Activated naive CD4-positive, alpha-beta T cell (primary cell): ENCODE measurements around the gene IFNGR2.
"Not testable (repeated sequence)": the region's sequence is repeated elsewhere in the genome, so short reads cannot be mapped to it uniquely, and the experiment has no call there.

Experiments
- DNase-seq, 4 experiments: peaks; one replicate each; lab custom pipeline; 2025; lab: John Stamatoyannopoulos, UW

The IFNGR2 gene

GRCh38 chr21:33402001-33402979 lies 923 bp upstream of the IFNGR2 start:
- peak in 1 of 4 experiments; percentile 20 for DNase-seq

- peak in 3 of 4 experiments; percentile 9 to 36 (median 35) for DNase-seq
Observed at GRCh38 chr21:33403786-33404585, 773 bp downstream of the IFNGR2 start.

- DNase-seq, result no peak
Observed at GRCh38 chr21:33406493-33406892, 3.3 kb downstream of the IFNGR2 start.

GRCh38 chr21:33411949-33412430 lies 8.8 kb downstream of the IFNGR2 start:
- no peak for DNase-seq

GRCh38 chr21:33412439-33412831 lies 9.2 kb downstream of the IFNGR2 start:
- not testable (repeated sequence) for DNase-seq

GRCh38 chr21:33412832-33413519 lies 9.8 kb downstream of the IFNGR2 start:
- DNase-seq, result no peak

GRCh38 chr21:33414068-33414467 lies 10.9 kb downstream of the IFNGR2 start:
- no peak for DNase-seq

- DNase-seq, result no peak
Observed at GRCh38 chr21:33414926-33415325, 11.7 kb downstream of the IFNGR2 start.

GRCh38 chr21:33418691-33419090 lies 15.5 kb downstream of the IFNGR2 start:
- DNase-seq, result no peak

- DNase-seq, result no peak
Observed at GRCh38 chr21:33419538-33420123, 16.4 kb downstream of the IFNGR2 start.

- no peak for DNase-seq
Observed at GRCh38 chr21:33421713-33422393, 18.6 kb downstream of the IFNGR2 start.

- no peak for DNase-seq
Observed at GRCh38 chr21:33424214-33424613, 21.0 kb downstream of the IFNGR2 start.

GRCh38 chr21:33425825-33426224 lies 22.6 kb downstream of the IFNGR2 start:
- DNase-seq, result no peak

- no peak for DNase-seq
Observed at GRCh38 chr21:33427051-33427450, 23.8 kb downstream of the IFNGR2 start.

GRCh38 chr21:33428669-33429068 lies 25.5 kb downstream of the IFNGR2 start:
- no peak for DNase-seq

- DNase-seq, result no peak
Observed at GRCh38 chr21:33430858-33431257, 27.6 kb downstream of the IFNGR2 start.

- no peak for DNase-seq
Observed at GRCh38 chr21:33432496-33432895, 29.3 kb downstream of the IFNGR2 start.

GRCh38 chr21:33433001-33433400 lies 29.8 kb downstream of the IFNGR2 start:
- no peak for DNase-seq

GRCh38 chr21:33433425-33434114 lies 30.4 kb downstream of the IFNGR2 start:
- no peak for DNase-seq

GRCh38 chr21:33434770-33435360 lies 31.7 kb downstream of the IFNGR2 start:
- DNase-seq, result no peak
